Measurements from ENCODE around the gene CAMK1D. TPM values are rescaled to one million over a fixed set of nuclear protein-coding genes. Genes with fewer than 3 reads are reported as not detected.

The CAMK1D gene
- polyA plus RNA-seq, 1 donor (not counting 4 experiments of a cell fraction or from before 2014, with no cell fraction given) = 0.76 TPM

DNA sequence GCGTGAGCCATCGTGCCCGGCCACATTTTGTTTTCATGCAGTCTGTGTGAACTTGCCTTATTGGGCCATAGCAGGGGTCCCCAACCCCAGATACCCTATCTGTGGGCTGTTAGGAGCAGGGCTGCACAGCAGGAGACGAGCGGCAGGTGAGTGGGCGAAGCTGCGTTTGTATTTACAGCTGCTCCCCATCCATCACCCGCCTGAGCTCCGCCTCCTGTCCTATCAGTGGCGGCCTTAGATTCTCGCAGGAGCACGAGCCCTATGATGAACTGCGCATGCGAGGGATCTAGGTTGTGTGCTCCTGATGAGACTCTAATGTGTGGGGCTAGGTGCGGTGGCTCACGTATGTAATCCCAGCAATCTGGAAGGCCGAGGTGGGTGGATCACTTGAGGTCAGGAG, 293.9 kb downstream of the CAMK1D start:
- Histone ChIP-seq H3K79me2 (ENCODE audit: control insufficient read depth, insufficient read depth, low read length) (no peaks in the 10 kb centered on the region), H3K27ac (ENCODE audit: control insufficient read depth, insufficient read depth, low read length) (no peak overlapping the region), H2AFZ (ENCODE audit: control insufficient read depth, low read length) (no peak overlapping the region), H3K4me3 (ENCODE audit: control insufficient read depth in 2 of 3, extremely low read depth in 1 of 3, insufficient read depth in 2 of 3, low read depth in 1 of 3, low read length in 3 of 3) (no peak overlapping the region), H4K20me1 (ENCODE audit: control insufficient read depth, extremely low read depth, insufficient read depth, low read length) (no peaks in the 10 kb centered on the region), H3K9ac (ENCODE audit: control insufficient read depth, extremely low read depth, insufficient read depth, low read length) (no peak overlapping the region), H3K4me1 (ENCODE audit: control insufficient read depth, extremely low read depth, insufficient read depth, low read length) (no peaks in the 10 kb centered on the region), H3K9me3 (ENCODE audit: control insufficient read depth, low read depth, low read length) (no peaks in the 10 kb centered on the region), H3K4me2 (ENCODE audit: control insufficient read depth, extremely low read depth, insufficient read depth, low read depth, low read length) (no peak overlapping the region), H3K36me3 (ENCODE audit: control insufficient read depth in 2 of 2, extremely low read depth in 1 of 2, insufficient read depth in 2 of 2, low read length in 2 of 2) (no peaks in the 10 kb centered on the region), H3K27me3 (ENCODE audit: control insufficient read depth, extremely low read depth, insufficient read depth, low read length) (no peaks in the 10 kb centered on the region), H3K9me1 (ENCODE audit: control insufficient read depth, extremely low read depth, insufficient read depth, low read length) (no peaks in the 10 kb centered on the region)
- no peak for DNase-seq (ENCODE audit: low read depth, low spot score)
- no peak for TF ChIP-seq EZH2 (IDR thresholded peaks at IDR 0.05; ENCODE audit: low read length)
- TF ChIP-seq, protein P1, sequence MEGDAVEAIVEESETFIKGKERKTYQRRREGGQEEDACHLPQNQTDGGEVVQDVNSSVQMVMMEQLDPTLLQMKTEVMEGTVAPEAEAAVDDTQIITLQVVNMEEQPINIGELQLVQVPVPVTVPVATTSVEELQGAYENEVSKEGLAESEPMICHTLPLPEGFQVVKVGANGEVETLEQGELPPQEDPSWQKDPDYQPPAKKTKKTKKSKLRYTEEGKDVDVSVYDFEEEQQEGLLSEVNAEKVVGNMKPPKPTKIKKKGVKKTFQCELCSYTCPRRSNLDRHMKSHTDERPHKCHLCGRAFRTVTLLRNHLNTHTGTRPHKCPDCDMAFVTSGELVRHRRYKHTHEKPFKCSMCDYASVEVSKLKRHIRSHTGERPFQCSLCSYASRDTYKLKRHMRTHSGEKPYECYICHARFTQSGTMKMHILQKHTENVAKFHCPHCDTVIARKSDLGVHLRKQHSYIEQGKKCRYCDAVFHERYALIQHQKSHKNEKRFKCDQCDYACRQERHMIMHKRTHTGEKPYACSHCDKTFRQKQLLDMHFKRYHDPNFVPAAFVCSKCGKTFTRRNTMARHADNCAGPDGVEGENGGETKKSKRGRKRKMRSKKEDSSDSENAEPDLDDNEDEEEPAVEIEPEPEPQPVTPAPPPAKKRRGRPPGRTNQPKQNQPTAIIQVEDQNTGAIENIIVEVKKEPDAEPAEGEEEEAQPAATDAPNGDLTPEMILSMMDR (optimal IDR thresholded peaks at IDR 0.05 in 1 of 3, IDR thresholded peaks at IDR 0.05 in 1 of 3, conservative IDR thresholded peaks at IDR 0.05 in 1 of 3; ENCODE audit: extremely low read depth in 1 of 3, insufficient read depth in 2 of 3, low read length in 3 of 3) = no peak
- dilution Hi-C loops (cut with MboI; ENCODE audit: extremely low pct_ligation_motif_present, low sequenced_read_pairs) = no loop called here
- FAIRE-seq = no peak

DNA sequence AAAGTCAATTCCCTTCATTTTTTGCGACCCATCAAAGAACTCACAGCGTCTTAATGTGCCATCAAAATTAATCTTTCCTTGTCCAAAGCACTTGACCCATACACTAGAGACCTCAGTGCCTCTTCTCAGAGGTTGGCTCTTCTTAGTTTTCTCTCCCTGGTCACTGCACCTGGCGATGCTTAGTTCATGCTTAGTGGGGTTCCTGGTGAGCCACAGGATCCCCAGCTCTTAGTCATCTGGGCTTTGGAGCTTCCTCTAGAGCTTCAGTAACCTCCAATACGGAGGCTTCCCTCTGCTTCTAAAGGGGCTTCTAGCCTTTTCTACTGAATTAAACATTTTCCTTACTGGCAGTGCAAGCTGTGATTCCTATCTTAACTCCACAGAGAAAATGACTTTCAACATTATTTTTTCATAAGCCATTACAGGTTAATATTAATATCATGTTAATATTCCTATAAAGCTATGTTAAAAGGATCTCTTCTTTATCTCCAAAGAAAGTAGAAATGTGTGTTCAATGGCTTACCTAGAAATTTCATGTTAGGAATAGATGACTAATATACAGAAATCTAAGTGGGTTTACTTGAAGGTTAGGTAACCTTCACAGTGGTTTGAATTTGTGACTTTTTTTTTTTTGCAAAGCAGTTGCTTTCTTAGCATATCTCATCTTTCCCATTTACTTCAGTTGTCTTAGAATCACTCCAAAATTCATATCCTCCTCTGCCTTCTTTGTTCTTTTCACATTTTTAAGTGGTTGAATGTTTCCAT, 295.2 kb downstream of the CAMK1D start:
- H3K9me1 ChIP-seq (ENCODE audit: control insufficient read depth, extremely low read depth, insufficient read depth, low read length) = no peaks in the 10 kb centered on the region
- H4K20me1 ChIP-seq (ENCODE audit: control insufficient read depth, extremely low read depth, insufficient read depth, low read length) = no peaks in the 10 kb centered on the region
- H3K9me3 ChIP-seq (ENCODE audit: control insufficient read depth, low read depth, low read length) = no peaks in the 10 kb centered on the region
- H3K4me3 ChIP-seq (ENCODE audit: control insufficient read depth in 2 of 3, extremely low read depth in 1 of 3, insufficient read depth in 2 of 3, low read depth in 1 of 3, low read length in 3 of 3) = no peak overlapping the region
- H3K9ac ChIP-seq (ENCODE audit: control insufficient read depth, extremely low read depth, insufficient read depth, low read length) = no peak overlapping the region
- H3K27ac ChIP-seq (ENCODE audit: control insufficient read depth, insufficient read depth, low read length) = no peak overlapping the region
- H2AFZ ChIP-seq (ENCODE audit: control insufficient read depth, low read length) = no peak overlapping the region
- H3K79me2 ChIP-seq (ENCODE audit: control insufficient read depth, insufficient read depth, low read length) = no peaks in the 10 kb centered on the region
- no peaks in the 10 kb centered on the region for H3K4me1 ChIP-seq (ENCODE audit: control insufficient read depth, extremely low read depth, insufficient read depth, low read length)
- DNase-seq (ENCODE audit: low read depth, low spot score) (no peak), FAIRE-seq (no peak)
- no peak overlapping the region for H3K4me2 ChIP-seq (ENCODE audit: control insufficient read depth, extremely low read depth, insufficient read depth, low read depth, low read length)
- H3K36me3 ChIP-seq (ENCODE audit: control insufficient read depth in 2 of 2, extremely low read depth in 1 of 2, insufficient read depth in 2 of 2, low read length in 2 of 2) = no peaks in the 10 kb centered on the region
- TF ChIP-seq EZH2 (IDR thresholded peaks at IDR 0.05; ENCODE audit: low read length) = no peak
- TF ChIP-seq, protein P1 (optimal IDR thresholded peaks at IDR 0.05 in 1 of 3, IDR thresholded peaks at IDR 0.05 in 1 of 3, conservative IDR thresholded peaks at IDR 0.05 in 1 of 3; ENCODE audit: extremely low read depth in 1 of 3, insufficient read depth in 2 of 3, low read length in 3 of 3) = no peak
- no peaks in the 10 kb centered on the region for H3K27me3 ChIP-seq (ENCODE audit: control insufficient read depth, extremely low read depth, insufficient read depth, low read length)
- dilution Hi-C loops (cut with MboI; ENCODE audit: extremely low pct_ligation_motif_present, low sequenced_read_pairs) = no loop called here

Measured in keratinocyte (primary cell).